ENCODE data around the gene PPDPF.
A peak's percentile ranks its signal among the peaks of the same experiment; 100 is the strongest.

GRCh38 chr20:63519668-63520503 is 679 bp upstream of the PPDPF start:
- TF ChIP-seq CTCF (conservative IDR thresholded peaks at IDR 0.05; ENCODE audit: low read depth, low read length) (peak; percentile 30; the same call in 1 of the 2 replicates), EZH2 (IDR thresholded peaks at IDR 0.05; ENCODE audit: borderline replicate concordance, low read depth, low read length, poor library complexity, severe bottlenecking) (no peak)
